GM10248 (cell line): ENCODE results near the gene SMC3.

Experiments used
- CTCF ChIA-PET: fragments of 300-600 bp; sonication (Branson Sonifier 250); formaldehyde crosslinking; extraction: SDS; loops from one replicate; lab custom pipeline; 2021; ENCODE audit warnings: antibody characterized with exemption; lab: Yijun Ruan, JAX
- POLR2A ChIA-PET: fragments of 350-650 bp; sonication (Branson Sonifier 250); formaldehyde crosslinking; extraction: SDS; loops from one replicate; lab custom pipeline; 2020; ENCODE audit warnings: antibody characterized with exemption; lab: Yijun Ruan, JAX
- DNase-seq: peaks from one replicate; pipeline ENCODE4 v3.0.0; 2012; ENCODE audit errors: extremely low spot score
- CTCF ChIP-seq: IDR thresholded peaks from 2 replicates; pipeline ENCODE4 v1.5.1; 2012; ENCODE audit warnings: mild to moderate bottlenecking, low read depth; ENCODE audit errors: extremely low read depth, missing control alignments, control extremely low read depth

The SMC3 gene

GRCh38 chr10:110612629-110613028 lies 45.1 kb downstream of the SMC3 start:
- CTCF ChIA-PET, result interaction anchor here (0.8 to 4.8 kb wide), 4 partner anchors 11 to 555 kb away, joined by 3 to 40 read pairs (median 5); no protein-coding TSS in a partner anchor
- POLR2A ChIA-PET, result no interaction called here
- DNase-seq, result no peak
- no peak for TF ChIP-seq CTCF

GRCh38 chr10:110613341-110613995 lies 46.0 kb downstream of the SMC3 start:
- POLR2A ChIA-PET, result no interaction called here
- no peak for TF ChIP-seq CTCF
- CTCF ChIA-PET, result interaction anchor here (0.9 to 4.8 kb wide), 4 partner anchors 10 to 279 kb away, joined by 3 to 40 read pairs (median 6); no protein-coding TSS in a partner anchor
- DNase-seq, result no peak

- POLR2A ChIA-PET, result no interaction called here
- TF ChIP-seq CTCF, result no peak
- CTCF ChIA-PET, result interaction anchor here (0.9 to 4.8 kb wide), 3 partner anchors 14 to 278 kb away, joined by 3 to 40 read pairs (median 6); no protein-coding TSS in a partner anchor
- DNase-seq, result no peak
These were observed 46.6 kb downstream of the SMC3 start for GRCh38 chr10:110613996-110614495.

GRCh38 chr10:110615057-110615747 lies 47.7 kb downstream of the SMC3 start:
- no peak for DNase-seq
- no peak for TF ChIP-seq CTCF
- CTCF ChIA-PET, result interaction anchor here (0.7 to 2.5 kb wide), 5 partner anchors 15 to 477 kb away, joined by 3 to 8 read pairs (median 5); no protein-coding TSS in a partner anchor
- POLR2A ChIA-PET, result interaction anchor here (0.7 kb wide), 1 partner anchor 637 kb away, joined by 3 read pairs; no protein-coding TSS in a partner anchor

GRCh38 chr10:110616493-110617033 lies 49.1 kb downstream of the SMC3 start:
- DNase-seq, result no peak
- CTCF ChIA-PET, result interaction anchor here (1.4 to 3.1 kb wide), 8 partner anchors 8 to 591 kb away, joined by 3 to 13 read pairs (median 4); no protein-coding TSS in a partner anchor
- POLR2A ChIA-PET, result no interaction called here
- no peak for TF ChIP-seq CTCF

GRCh38 chr10:110617425-110618229 lies 50.1 kb downstream of the SMC3 start:
- DNase-seq, result no peak
- POLR2A ChIA-PET, result interaction anchor here (0.6 kb wide), 1 partner anchor 137 kb away, joined by 3 read pairs; no protein-coding TSS in a partner anchor
- TF ChIP-seq CTCF, result no peak
- CTCF ChIA-PET, result interaction anchor here (0.6 to 3.1 kb wide), 7 partner anchors 7 to 590 kb away, joined by 3 to 13 read pairs (median 4); no protein-coding TSS in a partner anchor
